Gastrocnemius medialis (tissue), 4 donors: Measurements from ENCODE around the gene CGB3. TPM values are rescaled to one million over a fixed set of nuclear protein-coding genes. Genes with fewer than 3 reads are reported as not detected.
"Not testable (repeated sequence)": the region's sequence is repeated elsewhere in the genome, so short reads cannot be mapped to it uniquely, and the experiment has no call there.

Experiments
- ATAC-seq, 2 donors: fragments of 150-250 bp; one replicate each; pipeline ENCODE4 v1.9.1; 2016
- DNase-seq, 2 donors: peaks; one replicate each; pipeline ENCODE4 v3.0.0-alpha.2; 2019
- H3K27ac ChIP-seq, 4 donors: fragments of 200-600 bp; sonication (generic); 1 replicate in 1 of 4; 2 replicates in 3 of 4; pipeline ENCODE4 v1.5.1; 2016 to 2018; ENCODE audit warnings: mild to moderate bottlenecking in 2 of 4, moderate library complexity in 1 of 4
- H3K27me3 ChIP-seq, 3 donors: fragments of 200-600 bp; sonication (generic) in 2 of 3; 1 replicate in 1 of 3; 2 replicates in 2 of 3; pipeline versions ENCODE4 v1.5.1 to v1.6.0; 2016 to 2019; ENCODE audit warnings: mild to moderate bottlenecking in 1 of 3, moderate library complexity in 1 of 3
- H3K36me3 ChIP-seq, 2 donors: fragments of 200-600 bp; sonication (generic) in 1 of 2; one replicate each; pipeline ENCODE4 v1.5.1; 2017 to 2018
- H3K4me1 ChIP-seq, 2 donors: fragments of 200-600 bp; sonication (generic) in 1 of 2; one replicate each; pipeline ENCODE4 v1.5.1; 2016 to 2017; ENCODE audit warnings: mild to moderate bottlenecking in 2 of 2
- H3K4me3 ChIP-seq, 4 donors: fragments of 200-600 bp; sonication (generic) in 3 of 4; 1 replicate in 1 of 4; 2 replicates in 3 of 4; pipeline ENCODE4 v1.5.1; 2016 to 2019; ENCODE audit warnings: mild to moderate bottlenecking in 2 of 4
- H3K9me3 ChIP-seq, 3 donors: fragments of 200-600 bp; sonication (generic) in 2 of 3; 1 replicate in 1 of 3; 2 replicates in 2 of 3; pipeline ENCODE4 v1.5.1; 2016 to 2019
- CTCF ChIP-seq, 5 experiments: fragments of 450-650 bp in 3 of 5; fragments of 200-600 bp in 2 of 5; sonication (generic) in 2 of 5; IDR thresholded peaks in 4 of 5; conservative IDR thresholded peaks in 1 of 5; 1 replicate in 4 of 5; 2 replicates in 1 of 5; pipeline ENCODE4 v1.5.1; 2016 to 2019; ENCODE audit warnings: antibody characterized with exemption in 5 of 5, mild to moderate bottlenecking in 3 of 5, moderate library complexity in 3 of 5
- POLR2A ChIP-seq, 2 donors: fragments of 450-650 bp; IDR thresholded peaks; one replicate each; pipeline ENCODE4 v1.6.1; 2017; ENCODE audit warnings: antibody characterized with exemption in 2 of 2, mild to moderate bottlenecking in 2 of 2, moderate library complexity in 2 of 2
- in situ Hi-C, 4 donors: fragments of 200-750 bp; cut with MboI; loops; one replicate each; pipeline versions ENCODE4 v1.15.0 to v1.8.0; 2017; ENCODE audit warnings: low sequenced_read_pairs in 4 of 4
- intact Hi-C: fragments of 100-400 bp; cut with DNase I; formaldehyde crosslinking; loops from one replicate; pipeline ENCODE4 v1.15.1; 2023; ENCODE audit warnings: low total_unique reads
- total RNA-seq, 4 donors: library from RNA; depleted of rRNA; stranded (reverse); fragments of >200 nt; gene quantifications; one replicate each; pipeline versions ENCODE4 v1.1.0 to v1.2.3, GENCODE V29; 2016

Gene CGB3
- total RNA-seq, 4 donors from 2014 or later = not detected

- no peak for ATAC-seq
Measured at GRCh38 chr19:49022116-49022515, 2.0 kb downstream of the CGB3 start.

GRCh38 chr19:49020931-49021895, 2.9 kb downstream of the CGB3 start:
- Histone ChIP-seq H3K27me3 (peaks cover 0 to 11% (median 8%) of the 10 kb centered on the region in 3 donors), H3K4me1 (peaks cover 14 to 19% of the 10 kb centered on the region in 2 donors), H3K9me3 (no peaks in the 10 kb centered on the region), H3K27ac (no peak overlapping the region), H3K4me3 (no peak overlapping the region), H3K36me3 (peaks cover 0 to under 1% of the 10 kb centered on the region in 2 donors)
- intact Hi-C loops (no loop called here), in situ Hi-C loops (no loop called here)
- no peak for DNase-seq
- no peak for ATAC-seq
- no peak for TF ChIP-seq CTCF (IDR thresholded peaks at IDR 0.05 in 4 of 5, conservative IDR thresholded peaks at IDR 0.05 in 1 of 5)
- TF ChIP-seq POLR2A (IDR thresholded peaks at IDR 0.05) = no peak

More at GRCh38 chr19:49022116-49022515, 2.0 kb downstream of the CGB3 start:
- Histone ChIP-seq H3K27ac (no peak overlapping the region), H3K36me3 (no peaks in the 10 kb centered on the region), H3K27me3 (peaks cover 0 to 11% (median 8%) of the 10 kb centered on the region in 3 donors), H3K4me3 (no peak overlapping the region), H3K9me3 (no peaks in the 10 kb centered on the region), H3K4me1 (peaks cover 14 to 19% of the 10 kb centered on the region in 2 donors)
- DNase-seq = no peak
- in situ Hi-C loops (no loop called here), intact Hi-C loops (no loop called here)
- TF ChIP-seq POLR2A (IDR thresholded peaks at IDR 0.05) (no peak), CTCF (IDR thresholded peaks at IDR 0.05 in 4 of 5, conservative IDR thresholded peaks at IDR 0.05 in 1 of 5) (no peak)

GRCh38 chr19:49020342-49020741, 3.8 kb downstream of the CGB3 start:
- H3K9me3 ChIP-seq = no peaks in the 10 kb centered on the region
- no peak overlapping the region for H3K27ac ChIP-seq
- intact Hi-C loops = no loop called here
- H3K36me3 ChIP-seq = peaks cover 0 to 10% of the 10 kb centered on the region in 2 donors
- ATAC-seq = no peak
- DNase-seq = no peak
- H3K4me1 ChIP-seq = peaks cover 14 to 19% of the 10 kb centered on the region in 2 donors
- H3K4me3 ChIP-seq = no peak overlapping the region
- in situ Hi-C loops = no loop called here
- H3K27me3 ChIP-seq = peaks cover 0 to 11% (median 8%) of the 10 kb centered on the region in 3 donors
- TF ChIP-seq CTCF (IDR thresholded peaks at IDR 0.05 in 4 of 5, conservative IDR thresholded peaks at IDR 0.05 in 1 of 5) (no peak), POLR2A (IDR thresholded peaks at IDR 0.05) (no peak)

- intact Hi-C loops = no loop called here
Measured at GRCh38 chr19:49019242-49019932, 4.7 kb downstream of the CGB3 start.

GRCh38 chr19:49018388-49019241, 5.5 kb downstream of the CGB3 start:
- DNase-seq, in situ Hi-C loops, intact Hi-C loops, H3K9me3 ChIP-seq: not testable (repeated sequence)
- peak overlapping the region in 1 of 4 donors; percentile 2 for H3K27ac ChIP-seq
- H3K36me3 ChIP-seq = peaks cover 0 to 25% of the 10 kb centered on the region in 2 donors
- H3K27me3 ChIP-seq = peaks cover 0 to 11% (median 8%) of the 10 kb centered on the region in 3 donors
- peaks cover 14 to 19% of the 10 kb centered on the region in 2 donors for H3K4me1 ChIP-seq
- ATAC-seq = peak; percentile 16 to 31
- H3K4me3 ChIP-seq = peak overlapping the region; percentile 55 to 72 (median 57)

More at GRCh38 chr19:49019242-49019932, 4.7 kb downstream of the CGB3 start:
- H3K36me3 ChIP-seq = peaks cover 0 to 19% of the 10 kb centered on the region in 2 donors
- in situ Hi-C loops = no loop called here
- DNase-seq (peak; percentile 59 to 70), ATAC-seq (peak; percentile 63 to 77)
- peaks cover 14 to 19% of the 10 kb centered on the region in 2 donors for H3K4me1 ChIP-seq
- peak overlapping the region; percentile 55 to 72 (median 57) for H3K4me3 ChIP-seq
- TF ChIP-seq CTCF (IDR thresholded peaks at IDR 0.05 in 4 of 5, conservative IDR thresholded peaks at IDR 0.05 in 1 of 5) (no peak), POLR2A (IDR thresholded peaks at IDR 0.05) (no peak)
- peaks cover 0 to 11% (median 8%) of the 10 kb centered on the region in 3 donors for H3K27me3 ChIP-seq
- H3K9me3 ChIP-seq = no peaks in the 10 kb centered on the region
- H3K27ac ChIP-seq = no peak overlapping the region
